ENCODE measurements around the gene TRIM14.
"Not testable (repeated sequence)": the region's sequence is repeated elsewhere in the genome, so short reads cannot be mapped to it uniquely, and the experiment has no call there.

TRIM14 gene

DNA sequence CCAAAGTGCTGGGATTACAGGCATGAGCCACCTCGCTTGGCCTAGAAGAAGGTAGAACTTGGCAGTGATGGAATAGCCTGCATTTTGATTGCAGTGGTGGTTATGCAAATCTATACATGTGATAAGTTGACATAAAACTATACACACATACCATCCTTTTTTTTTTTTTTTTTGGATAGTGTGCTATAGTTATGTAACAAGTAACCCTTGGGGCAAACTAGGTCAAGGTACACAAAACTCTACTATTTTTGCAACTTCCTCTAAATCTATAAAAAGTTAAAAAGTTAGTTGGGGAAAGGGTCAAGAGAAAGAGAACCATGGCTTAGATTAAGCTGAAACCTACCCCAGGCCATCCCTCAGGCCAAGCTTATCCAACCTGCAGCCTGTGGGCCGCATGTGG, 11.1 kb downstream of the TRIM14 start:
- no peak for DNase-seq (ENCODE audit: low spot score)

DNA sequence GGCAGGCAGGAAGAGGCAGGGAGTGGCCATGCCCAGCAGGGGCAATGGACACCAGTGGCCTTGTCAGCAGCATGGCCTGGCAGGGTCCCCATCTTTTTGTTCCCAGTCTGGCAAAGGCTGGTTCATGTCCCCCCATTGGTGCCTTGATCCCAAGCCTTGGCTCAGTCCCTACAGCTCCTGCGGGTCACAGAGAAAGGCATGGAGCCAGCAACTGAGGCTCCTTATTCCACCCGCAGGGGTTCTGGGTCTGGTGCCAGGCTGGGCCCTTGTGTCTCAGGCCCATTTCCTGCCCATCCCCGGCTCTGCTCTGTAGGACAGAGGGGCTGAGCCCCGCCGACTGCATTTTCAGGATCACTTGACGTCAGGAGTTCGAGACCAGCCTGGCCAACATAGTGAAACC, 14.0 kb downstream of the TRIM14 start:
- DNase-seq (ENCODE audit: low spot score): no peak

DNA sequence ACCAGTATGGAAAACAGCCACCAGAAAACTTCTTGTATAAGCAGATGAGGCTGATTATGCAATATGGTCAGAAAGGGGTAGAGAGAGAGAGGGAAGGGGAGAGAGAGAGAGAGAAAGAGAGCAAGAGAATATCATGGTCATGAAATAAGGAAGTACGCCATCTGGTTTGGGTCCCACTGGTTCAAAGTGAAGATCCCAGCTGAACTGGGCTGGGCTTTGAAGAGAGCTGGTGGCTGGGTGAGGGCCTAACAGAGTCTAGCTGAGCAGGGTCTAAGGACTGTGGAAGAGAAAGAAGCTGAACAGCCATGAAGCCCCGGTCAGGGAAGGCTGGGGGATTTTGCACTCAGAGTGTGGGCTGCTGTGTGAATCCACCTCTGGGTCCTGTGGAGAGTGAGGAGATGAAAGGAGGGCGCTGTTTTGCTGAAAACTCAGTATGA, 14.6 kb downstream of the TRIM14 start:
- DNase-seq (ENCODE audit: low spot score): no peak

DNA sequence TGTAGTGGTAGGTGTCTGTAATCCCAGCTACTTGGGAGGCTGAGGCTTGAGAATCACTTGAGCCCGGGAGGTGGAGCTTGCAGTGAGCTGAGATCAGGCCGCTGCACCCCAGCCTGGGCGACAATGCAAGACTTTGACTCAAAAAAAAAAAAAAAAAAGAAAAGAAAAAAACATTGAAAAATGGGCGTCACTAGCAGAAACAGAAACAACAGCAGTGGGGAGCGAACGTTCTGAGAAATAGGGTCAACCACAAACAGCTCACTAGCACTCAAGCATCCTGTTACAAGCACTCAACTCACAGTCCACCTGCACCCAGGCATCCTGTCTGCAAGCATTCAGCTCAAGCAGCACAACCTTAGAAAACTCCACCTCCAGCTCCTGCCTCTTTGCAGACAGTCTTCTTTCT, 17.2 kb downstream of the TRIM14 start:
- peak; percentile 93 for DNase-seq (ENCODE audit: low spot score)

DNA sequence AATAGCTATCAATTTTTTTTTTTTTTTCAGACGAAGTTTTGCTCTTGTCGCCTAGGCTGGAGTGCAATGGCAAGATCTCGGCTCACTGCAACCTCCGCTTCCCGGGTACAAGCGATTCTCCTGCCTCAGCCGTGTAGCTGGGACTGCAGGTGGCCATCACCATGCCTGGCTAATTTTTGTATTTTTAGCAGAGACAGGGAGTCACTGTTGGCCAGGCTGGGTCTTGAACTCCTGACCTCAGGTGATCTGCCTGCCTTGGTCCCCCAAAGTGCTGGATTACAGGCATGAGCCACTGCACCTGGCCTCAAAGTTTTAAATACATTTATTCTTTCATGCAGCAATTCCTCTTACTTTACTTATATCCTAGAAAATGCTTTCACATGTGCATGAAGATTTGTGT, 17.6 kb downstream of the TRIM14 start:
- no peak for DNase-seq (ENCODE audit: low spot score)

DNA sequence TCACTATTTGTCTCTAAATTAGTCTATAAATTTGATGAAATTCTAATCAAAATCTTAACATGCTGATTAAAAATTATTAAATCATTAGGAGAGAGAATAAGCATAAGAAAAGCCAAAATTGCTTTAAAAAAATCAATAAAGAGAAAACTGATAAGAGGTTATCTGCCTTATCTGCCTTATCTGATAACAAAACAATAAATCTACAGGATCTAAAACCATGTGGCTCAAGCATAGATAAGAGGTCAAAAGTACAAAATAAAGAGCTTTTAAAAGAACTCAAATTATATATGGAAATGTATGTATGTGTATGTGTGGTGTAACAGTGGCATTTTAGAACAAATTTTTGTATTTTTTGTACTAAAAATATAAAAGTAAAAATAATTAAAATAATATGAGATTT, 18.6 kb downstream of the TRIM14 start:
- DNase-seq (ENCODE audit: low spot score): no peak

DNA sequence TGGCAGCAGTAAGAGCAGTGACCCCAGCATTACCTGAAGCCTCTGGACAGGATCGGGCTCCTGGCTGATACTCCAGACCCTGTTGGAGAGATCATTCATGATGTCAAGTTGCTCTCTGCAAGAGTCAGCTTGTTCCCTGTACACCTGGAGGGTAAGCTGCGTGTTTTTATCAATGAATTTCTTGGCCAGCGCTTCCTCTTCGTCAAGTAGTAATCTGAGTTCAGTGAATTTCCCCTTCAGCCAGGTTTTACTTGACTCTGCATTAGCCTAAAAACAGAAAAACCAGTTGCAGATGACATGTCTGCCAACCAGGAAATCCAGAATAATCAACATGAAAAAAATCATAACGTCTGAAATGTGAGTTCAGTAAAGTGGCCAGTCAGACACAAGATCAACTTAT, 19.1 kb downstream of the TRIM14 start:
- DNase-seq (ENCODE audit: low spot score): peak; percentile 39

DNA sequence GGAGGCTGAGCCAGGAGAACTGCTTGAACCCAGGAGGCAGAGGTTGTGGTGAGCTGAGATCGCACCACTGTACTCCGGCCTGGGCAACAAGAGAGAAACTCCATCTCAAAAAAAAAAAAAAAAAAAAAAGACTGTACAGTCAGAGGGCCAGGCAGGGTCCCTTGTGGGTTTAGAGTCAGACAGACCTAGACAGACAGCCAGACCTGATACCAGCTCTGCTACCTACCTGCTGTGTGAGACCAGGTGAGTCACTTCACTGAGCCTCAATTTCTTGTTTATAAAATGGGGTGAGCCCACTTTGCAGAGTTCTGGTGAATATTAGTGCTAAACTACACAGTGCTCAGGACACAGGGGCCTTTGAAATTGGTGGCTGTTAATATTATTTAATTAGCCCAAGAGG, 19.7 kb downstream of the TRIM14 start:
- peak; percentile 69 for DNase-seq (ENCODE audit: low spot score)

DNA sequence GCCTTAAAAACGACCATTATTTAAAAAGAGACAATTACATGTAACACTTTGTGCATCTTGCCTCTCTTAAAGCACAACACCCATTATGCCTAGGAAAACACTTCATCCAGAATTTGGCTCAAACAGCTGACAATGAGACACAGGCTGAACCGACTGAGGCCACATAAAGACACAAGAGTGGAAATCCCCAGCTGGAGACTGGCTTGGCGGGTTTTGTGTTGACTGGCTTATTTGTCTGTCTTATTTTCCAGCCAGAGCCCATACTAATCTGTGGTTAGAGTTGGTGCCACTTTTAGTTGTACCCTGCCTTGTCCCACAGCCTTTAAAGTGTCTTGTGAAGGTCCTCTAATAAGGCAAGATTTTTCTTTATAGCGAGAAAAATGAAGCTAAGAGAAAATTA, 21.2 kb downstream of the TRIM14 start:
- DNase-seq (ENCODE audit: low spot score): peak; percentile 70

DNA sequence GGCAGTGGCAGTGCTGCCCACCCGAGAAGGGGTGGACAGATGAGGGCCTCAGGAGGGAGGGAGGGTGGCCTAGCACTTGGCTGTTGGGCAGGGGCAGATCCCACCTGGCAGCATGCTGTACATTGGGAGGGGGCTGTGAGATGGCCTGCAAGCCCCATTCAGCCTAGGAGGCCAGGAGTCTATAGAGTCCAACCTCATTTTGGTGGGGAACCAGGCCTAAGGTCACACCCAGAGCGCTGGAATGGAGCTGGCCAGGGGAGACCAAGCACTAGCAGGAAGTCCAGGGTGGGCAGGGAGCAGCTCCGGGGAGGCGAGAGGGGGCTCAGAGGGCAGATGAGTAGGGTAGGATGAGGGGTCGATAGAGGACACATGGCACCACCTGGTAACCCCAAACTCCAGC, 22.9 kb downstream of the TRIM14 start:
- DNase-seq (ENCODE audit: low spot score): no peak

DNA sequence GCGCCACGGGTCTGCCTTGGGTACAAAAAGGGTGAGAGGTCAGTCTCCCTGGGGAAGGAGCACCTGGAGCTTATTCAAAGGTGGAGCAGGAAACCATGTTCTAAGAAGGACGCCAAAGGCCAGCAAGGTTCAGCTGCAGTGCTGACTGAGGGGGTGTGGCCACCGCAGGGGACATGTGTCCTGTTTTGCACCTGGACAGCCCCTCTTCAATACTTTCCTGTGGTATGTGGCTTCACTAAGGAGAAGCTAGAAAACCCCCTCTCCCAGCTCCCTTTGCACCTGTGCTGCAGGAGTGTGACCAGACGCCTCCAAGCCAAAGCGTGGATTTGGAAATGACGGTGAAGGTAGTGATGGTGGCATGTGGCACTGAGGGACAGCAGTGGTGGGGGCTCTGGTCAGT, 23.6 kb downstream of the TRIM14 start:
- no peak for DNase-seq (ENCODE audit: low spot score)

DNA sequence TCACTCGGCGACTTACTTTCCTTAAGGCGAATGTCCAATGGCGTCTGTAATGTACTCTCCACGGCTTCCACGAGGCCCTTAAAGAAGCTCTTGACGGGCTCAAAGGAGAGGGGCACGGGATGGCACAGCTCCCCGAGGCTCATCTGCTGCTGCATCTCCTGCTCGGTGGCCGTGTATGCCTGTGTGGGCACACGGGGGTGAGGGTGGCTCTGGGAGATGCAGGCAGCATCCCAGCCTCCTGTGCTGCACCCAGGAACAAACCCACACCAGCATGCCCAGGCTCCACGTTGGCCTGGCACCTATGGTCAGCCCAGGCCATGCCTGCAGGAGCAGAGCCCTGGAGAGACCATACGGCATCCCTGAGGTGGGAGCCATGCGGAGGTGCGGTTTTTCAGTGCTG, 24.2 kb downstream of the TRIM14 start:
- DNase-seq (ENCODE audit: low spot score): no peak

DNA sequence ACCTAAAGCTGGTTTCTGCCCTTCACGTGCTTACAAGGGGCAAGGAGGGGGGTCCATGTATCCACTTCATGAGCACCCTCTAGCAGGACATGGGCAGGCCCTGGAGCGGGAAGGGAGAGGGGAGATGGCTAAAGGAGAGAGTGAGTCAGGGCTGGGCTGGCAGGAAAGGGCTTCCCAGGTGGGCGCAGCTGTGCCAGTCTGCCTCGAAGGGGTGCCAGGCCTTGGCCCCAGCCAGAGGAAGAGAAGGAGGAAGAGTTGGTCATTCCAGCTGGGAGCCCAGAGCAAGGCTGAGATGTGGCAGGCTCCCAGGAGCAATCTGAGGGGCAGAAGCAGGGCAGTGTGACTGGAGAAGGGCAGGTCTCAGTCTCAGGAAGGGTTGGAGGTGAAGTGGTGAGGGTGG, 24.7 kb downstream of the TRIM14 start:
- DNase-seq (ENCODE audit: low spot score): no peak

DNA sequence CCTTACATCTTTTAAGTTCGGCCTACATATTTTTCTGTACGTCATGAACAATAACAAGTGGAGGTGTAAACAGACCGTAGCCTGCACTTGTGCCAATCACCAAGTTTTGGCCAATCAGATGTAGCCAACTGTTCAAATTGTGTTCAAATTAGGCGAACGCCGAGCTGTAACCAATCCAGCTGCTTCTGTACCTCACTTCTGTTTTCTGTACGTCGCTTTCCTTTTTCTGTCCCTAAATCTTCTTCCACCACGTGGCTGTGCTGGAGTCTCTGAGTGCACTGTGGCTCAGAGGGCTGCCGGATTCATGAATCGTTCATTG, 26.4 kb downstream of the TRIM14 start:
- no peak for DNase-seq (ENCODE audit: low spot score)

DNA sequence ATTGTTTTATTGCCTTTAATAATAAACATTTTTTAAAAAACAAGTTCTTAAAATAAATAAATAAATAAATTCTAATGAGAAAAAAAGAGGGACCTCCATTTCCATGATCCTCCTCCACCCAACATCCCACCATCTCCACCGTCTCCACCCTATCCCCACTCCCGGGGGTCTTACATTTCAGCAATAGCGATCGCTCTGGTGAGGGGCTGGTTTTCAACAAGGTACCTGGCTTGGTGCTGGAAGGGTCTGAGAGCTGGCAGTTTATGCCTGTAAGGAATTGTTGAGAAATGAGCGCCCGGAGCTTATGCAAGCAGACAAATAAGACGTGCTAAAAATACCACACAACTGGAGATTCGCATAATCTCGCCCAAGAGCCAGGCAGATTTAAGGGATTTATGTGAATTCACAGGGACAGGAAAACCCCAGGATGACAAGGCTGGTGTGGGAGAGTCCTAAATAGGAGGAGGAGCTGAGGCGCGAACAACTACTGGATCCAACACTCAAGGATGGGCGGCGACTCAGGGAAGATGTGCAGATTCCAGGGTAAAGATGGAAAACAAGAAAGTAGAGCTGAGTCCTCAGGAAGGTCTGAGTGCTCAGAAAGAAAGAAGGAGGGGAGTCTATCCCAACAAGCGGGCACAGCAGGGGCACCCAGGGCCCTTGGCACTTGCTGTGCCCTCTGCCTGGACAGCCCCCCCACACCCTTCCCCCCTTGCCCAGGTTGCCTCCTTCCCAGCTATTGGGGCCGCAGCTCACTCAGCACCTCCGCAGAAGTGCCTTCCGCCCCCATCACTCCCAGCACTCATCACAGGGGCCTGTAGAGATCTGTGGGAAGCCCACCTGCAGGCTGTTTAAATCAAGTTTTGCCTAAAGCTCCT, 27.0 kb downstream of the TRIM14 start:
- DNase-seq (ENCODE audit: low spot score): no peak

DNA sequence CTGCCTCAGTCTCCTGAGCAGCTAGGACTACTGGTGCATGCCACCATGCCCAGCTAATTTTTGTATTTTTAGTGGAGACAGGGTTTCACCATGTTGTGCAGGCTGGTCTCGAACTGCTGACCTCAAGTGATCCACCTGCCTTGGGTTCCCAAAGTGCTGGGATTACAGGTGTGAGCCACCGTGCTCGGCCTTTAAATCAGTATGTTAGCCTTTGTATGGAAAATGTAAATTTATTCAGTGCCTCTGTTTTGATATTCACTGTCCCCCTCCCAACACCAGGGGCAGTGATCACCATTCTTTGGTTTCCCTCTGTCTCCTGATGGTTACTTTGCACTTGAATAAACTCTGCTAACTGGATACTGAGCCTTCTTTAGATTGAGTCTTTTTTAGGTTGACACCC, 28.3 kb downstream of the TRIM14 start:
- DNase-seq (ENCODE audit: low spot score): not testable (repeated sequence)

DNA sequence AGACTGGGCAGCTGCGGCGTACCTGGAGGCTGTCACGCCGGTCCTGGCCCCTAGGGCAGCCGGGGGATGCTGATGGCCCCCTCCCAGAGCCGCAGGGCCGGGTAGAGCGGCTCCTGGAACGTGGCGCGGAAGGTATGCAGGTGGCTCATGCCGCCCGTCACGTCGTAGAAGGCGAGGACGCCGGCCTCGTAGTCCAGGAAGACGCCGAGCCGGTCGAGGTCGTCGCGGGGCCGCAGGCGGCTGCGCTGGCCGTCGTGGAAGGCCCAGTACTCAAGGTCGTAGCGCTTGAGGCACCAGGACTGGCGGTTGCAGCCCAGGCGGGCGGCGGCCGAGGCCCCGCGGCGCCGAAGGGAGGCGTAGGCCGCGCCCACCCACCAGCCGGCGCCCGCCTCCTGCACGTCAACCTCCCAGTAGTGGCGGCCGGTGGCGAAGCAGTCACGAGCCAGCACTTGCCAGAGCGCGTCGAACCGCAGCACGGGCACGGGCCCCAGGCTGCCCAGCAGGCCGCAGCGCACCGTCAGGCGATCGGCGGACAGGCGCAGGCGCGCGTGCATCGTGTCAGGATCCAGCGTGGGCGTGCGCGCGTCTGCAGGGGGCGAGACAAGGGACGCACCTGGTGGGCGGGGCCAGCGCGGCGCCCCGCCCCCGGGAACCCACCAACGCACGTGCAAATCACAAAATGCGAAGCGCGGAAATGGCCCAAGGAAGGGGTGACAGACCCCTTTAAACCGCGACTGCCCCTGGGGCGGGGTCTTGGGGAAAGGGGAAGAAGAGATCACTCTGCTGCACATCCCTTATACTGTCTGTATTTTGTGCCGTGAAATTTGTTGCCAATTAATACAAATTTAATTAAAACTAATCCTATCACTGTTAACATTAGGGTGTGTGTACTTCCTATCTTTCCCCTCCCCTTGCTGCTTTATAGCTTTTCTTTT, 31.3 kb downstream of the TRIM14 start:
- DNase-seq (ENCODE audit: low spot score): peak; percentile 43

DNA sequence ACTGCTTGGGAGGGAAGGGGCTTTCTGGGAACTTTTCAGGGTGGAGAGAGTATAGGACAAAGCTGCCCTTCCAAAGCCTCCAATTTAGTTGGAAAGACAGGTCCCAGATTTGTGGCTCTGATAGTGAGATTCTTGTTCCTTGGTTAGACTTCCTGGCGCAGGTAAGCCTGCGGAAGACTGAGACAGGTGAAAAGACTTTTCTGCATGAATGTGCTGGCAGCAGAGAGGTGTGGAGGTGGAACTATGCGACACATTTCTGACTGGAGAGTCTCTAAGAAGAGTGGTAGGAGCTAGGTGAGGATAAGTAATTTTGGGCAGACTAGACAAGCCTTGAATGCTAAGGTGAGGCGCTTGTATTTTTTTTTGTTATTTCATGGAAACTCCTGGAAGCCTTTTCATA, 32.6 kb downstream of the TRIM14 start:
- no peak for DNase-seq (ENCODE audit: low spot score)

DNA sequence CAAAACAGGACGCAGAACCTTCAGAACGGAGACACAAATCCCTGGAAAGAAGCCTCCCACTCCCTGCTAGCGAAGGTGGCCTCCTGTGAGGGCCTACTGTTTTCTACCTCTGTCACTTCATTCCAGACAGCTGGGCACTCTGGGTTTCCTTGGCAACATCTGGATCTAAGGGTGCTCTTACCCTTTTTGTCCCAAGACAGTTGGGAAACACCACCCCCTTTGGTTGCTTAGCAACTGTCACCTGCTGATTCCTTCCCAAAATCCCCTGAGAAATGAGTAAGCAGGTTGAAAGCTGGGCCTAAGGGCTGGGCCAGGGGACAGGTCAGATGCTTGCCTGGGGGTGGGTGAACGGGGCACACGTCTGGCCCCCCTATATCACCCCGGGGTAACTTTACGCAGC, 33.1 kb downstream of the TRIM14 start:
- DNase-seq (ENCODE audit: low spot score): no peak

DNA sequence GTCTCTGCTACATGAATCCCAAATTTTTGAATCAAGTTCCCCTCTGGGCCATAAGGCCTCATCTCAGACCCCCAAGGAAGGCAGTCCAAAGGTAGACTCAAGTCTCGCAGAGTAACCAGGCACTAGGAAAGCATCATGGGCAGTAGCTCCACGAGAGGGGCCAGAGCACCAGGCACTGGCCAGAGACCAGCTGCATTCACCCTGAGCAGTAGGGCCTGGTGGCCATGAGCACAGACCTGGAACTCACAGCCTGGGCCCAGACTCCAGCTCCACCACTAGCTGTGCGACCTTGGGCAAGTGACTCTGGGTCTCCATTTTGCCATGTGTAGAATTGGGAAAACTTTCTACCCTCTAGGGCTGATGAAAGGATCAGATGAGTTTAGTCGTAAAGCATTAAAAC, 34.0 kb downstream of the TRIM14 start:
- DNase-seq (ENCODE audit: low spot score): no peak

DNA sequence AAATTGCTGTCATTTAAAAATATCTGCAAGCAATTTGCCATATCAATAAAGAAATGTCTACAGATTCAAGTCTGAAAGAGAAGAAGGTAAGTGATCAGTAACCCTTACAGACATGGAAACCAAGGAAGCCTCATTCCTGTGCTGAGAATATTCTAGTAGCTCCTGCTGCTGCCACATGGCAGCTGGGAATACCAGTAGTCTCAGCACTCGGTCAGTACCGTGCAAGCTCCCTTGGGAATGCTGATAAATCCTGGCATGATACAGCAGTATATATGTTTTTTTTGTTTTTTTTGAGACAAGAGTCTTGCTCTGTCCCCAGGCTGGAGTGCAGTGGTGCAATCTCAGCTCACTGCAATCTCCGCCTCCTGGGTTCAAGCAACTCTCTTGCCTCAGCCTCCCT, 34.6 kb downstream of the TRIM14 start:
- DNase-seq (ENCODE audit: low spot score): no peak

DNA sequence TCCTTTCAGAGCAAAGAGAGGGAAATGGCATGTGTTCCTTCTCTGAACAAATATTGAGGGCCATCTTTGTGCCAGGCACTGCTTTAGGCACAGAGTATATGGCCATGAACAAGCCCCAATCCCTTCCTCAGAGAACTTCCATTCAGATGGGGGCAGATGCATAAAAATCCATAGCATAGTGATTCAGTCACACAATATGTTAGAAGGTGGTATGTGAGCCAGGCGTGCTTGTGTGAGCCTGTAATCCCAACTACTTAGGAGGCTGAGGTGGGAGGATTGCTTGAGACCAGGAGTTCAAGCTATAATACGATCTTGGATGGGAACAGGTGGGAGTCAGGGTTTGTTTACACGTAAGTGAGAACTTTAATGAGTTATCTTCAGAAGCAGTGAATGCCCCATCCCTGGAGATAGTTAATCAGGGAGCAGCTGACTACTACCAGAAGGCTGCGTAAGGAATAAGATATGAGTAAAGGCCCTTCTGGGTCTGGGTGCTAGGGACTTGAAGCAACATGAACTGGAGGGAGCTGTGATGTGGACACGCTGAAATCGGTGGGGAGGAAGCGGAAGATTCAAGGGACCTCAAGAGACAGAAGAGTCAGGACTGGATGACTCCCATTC, 35.3 kb downstream of the TRIM14 start:
- DNase-seq (ENCODE audit: low spot score): no peak

DNA sequence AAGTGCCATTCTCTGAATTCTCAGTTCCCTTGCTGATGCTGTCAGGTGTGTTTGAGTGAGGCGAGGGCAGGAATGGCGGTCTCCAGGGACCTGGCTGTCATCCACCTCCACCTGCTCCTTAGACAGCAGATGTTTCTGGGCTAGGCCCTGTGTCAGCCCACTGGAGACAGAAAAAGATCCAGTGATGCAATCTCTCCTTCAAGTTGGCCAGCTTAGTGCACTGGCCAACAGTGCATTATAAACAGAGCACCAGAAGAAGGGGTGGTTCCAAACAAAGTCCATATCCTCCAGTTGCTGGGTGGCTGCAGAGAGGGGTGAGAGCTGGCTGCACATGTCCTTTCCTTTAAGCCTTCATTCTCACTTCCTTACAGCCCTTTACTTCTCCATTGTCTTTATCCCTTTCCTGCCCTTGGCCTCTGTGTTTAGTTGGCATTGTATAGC, 35.9 kb downstream of the TRIM14 start:
- no peak for DNase-seq (ENCODE audit: low spot score)
